ENCODE measurements around the gene SLC35F1.

Gene SLC35F1

GRCh38 chr6:117938311-117938995 lies 31.4 kb downstream of the SLC35F1 start:
- no peak overlapping the region for H3K27ac ChIP-seq (ENCODE audit: low read length)
- TF ChIP-seq, protein P1, sequence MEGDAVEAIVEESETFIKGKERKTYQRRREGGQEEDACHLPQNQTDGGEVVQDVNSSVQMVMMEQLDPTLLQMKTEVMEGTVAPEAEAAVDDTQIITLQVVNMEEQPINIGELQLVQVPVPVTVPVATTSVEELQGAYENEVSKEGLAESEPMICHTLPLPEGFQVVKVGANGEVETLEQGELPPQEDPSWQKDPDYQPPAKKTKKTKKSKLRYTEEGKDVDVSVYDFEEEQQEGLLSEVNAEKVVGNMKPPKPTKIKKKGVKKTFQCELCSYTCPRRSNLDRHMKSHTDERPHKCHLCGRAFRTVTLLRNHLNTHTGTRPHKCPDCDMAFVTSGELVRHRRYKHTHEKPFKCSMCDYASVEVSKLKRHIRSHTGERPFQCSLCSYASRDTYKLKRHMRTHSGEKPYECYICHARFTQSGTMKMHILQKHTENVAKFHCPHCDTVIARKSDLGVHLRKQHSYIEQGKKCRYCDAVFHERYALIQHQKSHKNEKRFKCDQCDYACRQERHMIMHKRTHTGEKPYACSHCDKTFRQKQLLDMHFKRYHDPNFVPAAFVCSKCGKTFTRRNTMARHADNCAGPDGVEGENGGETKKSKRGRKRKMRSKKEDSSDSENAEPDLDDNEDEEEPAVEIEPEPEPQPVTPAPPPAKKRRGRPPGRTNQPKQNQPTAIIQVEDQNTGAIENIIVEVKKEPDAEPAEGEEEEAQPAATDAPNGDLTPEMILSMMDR (IDR thresholded peaks at IDR 0.05; ENCODE audit: low read depth, low read length): no peak
- TF ChIP-seq EZH2phosphoT487 (IDR thresholded peaks at IDR 0.05; ENCODE audit: low read depth): no peak
- no peaks in the 10 kb centered on the region for H3K36me3 ChIP-seq (replicated peaks; ENCODE audit: low read depth, low read length)
- no peak overlapping the region for H3K4me3 ChIP-seq (ENCODE audit: low read length)
- H3K4me1 ChIP-seq (ENCODE audit: low read length): no peaks in the 10 kb centered on the region
- no peaks in the 10 kb centered on the region for H3K9me3 ChIP-seq (ENCODE audit: insufficient read depth, low read length)
- no peaks in the 10 kb centered on the region for H3K79me2 ChIP-seq (ENCODE audit: low read length)
- no peak overlapping the region for H3K4me2 ChIP-seq (ENCODE audit: low read length)
- no peak overlapping the region for H2AFZ ChIP-seq (ENCODE audit: low read depth, low read length)
- no peaks in the 10 kb centered on the region for H4K20me1 ChIP-seq (ENCODE audit: insufficient read depth, low read length)
- no peak overlapping the region for H3K9ac ChIP-seq (ENCODE audit: low read length)
- no peaks in the 10 kb centered on the region for H3K27me3 ChIP-seq (ENCODE audit: low read depth, low read length)

- H3K9me3 ChIP-seq (ENCODE audit: insufficient read depth, low read length): no peaks in the 10 kb centered on the region
- no peak overlapping the region for H3K27ac ChIP-seq (ENCODE audit: low read length)
- no peaks in the 10 kb centered on the region for H3K79me2 ChIP-seq (ENCODE audit: low read length)
- H2AFZ ChIP-seq (ENCODE audit: low read depth, low read length): no peak overlapping the region
- TF ChIP-seq, protein P1 (IDR thresholded peaks at IDR 0.05; ENCODE audit: low read depth, low read length): no peak
- no peak for TF ChIP-seq EZH2phosphoT487 (IDR thresholded peaks at IDR 0.05; ENCODE audit: low read depth)
- H3K4me3 ChIP-seq (ENCODE audit: low read length): no peak overlapping the region
- H4K20me1 ChIP-seq (ENCODE audit: insufficient read depth, low read length): no peaks in the 10 kb centered on the region
- no peaks in the 10 kb centered on the region for H3K4me1 ChIP-seq (ENCODE audit: low read length)
- H3K4me2 ChIP-seq (ENCODE audit: low read length): no peak overlapping the region
- no peak overlapping the region for H3K9ac ChIP-seq (ENCODE audit: low read length)
- H3K27me3 ChIP-seq (ENCODE audit: low read depth, low read length): no peaks in the 10 kb centered on the region
- no peaks in the 10 kb centered on the region for H3K36me3 ChIP-seq (replicated peaks; ENCODE audit: low read depth, low read length)
Observed at GRCh38 chr6:117947234-117947633, 40.2 kb downstream of the SLC35F1 start.

- H3K4me3 ChIP-seq (ENCODE audit: low read length): no peak overlapping the region
- H3K9me3 ChIP-seq (ENCODE audit: insufficient read depth, low read length): no peaks in the 10 kb centered on the region
- TF ChIP-seq EZH2phosphoT487 (IDR thresholded peaks at IDR 0.05; ENCODE audit: low read depth): no peak
- TF ChIP-seq, protein P1 (IDR thresholded peaks at IDR 0.05; ENCODE audit: low read depth, low read length): no peak
- no peaks in the 10 kb centered on the region for H3K36me3 ChIP-seq (replicated peaks; ENCODE audit: low read depth, low read length)
- no peak overlapping the region for H3K9ac ChIP-seq (ENCODE audit: low read length)
- no peaks in the 10 kb centered on the region for H3K79me2 ChIP-seq (ENCODE audit: low read length)
- H3K27ac ChIP-seq (ENCODE audit: low read length): no peak overlapping the region
- no peaks in the 10 kb centered on the region for H4K20me1 ChIP-seq (ENCODE audit: insufficient read depth, low read length)
- no peak overlapping the region for H2AFZ ChIP-seq (ENCODE audit: low read depth, low read length)
- H3K4me1 ChIP-seq (ENCODE audit: low read length): peaks cover 16% of the 10 kb centered on the region
- H3K27me3 ChIP-seq (ENCODE audit: low read depth, low read length): no peaks in the 10 kb centered on the region
- no peak overlapping the region for H3K4me2 ChIP-seq (ENCODE audit: low read length)
Observed at GRCh38 chr6:117951783-117952182, 44.7 kb downstream of the SLC35F1 start.

GRCh38 chr6:117955684-117956256 lies 48.7 kb downstream of the SLC35F1 start:
- Histone ChIP-seq H2AFZ (ENCODE audit: low read depth, low read length) (no peak overlapping the region), H3K4me2 (ENCODE audit: low read length) (peak overlapping the region; percentile 49), H3K9me3 (ENCODE audit: insufficient read depth, low read length) (no peaks in the 10 kb centered on the region), H3K9ac (ENCODE audit: low read length) (no peak overlapping the region), H3K79me2 (ENCODE audit: low read length) (no peaks in the 10 kb centered on the region), H4K20me1 (ENCODE audit: insufficient read depth, low read length) (no peaks in the 10 kb centered on the region), H3K27ac (ENCODE audit: low read length) (no peak overlapping the region), H3K4me3 (ENCODE audit: low read length) (peak overlapping the region; percentile 32; the same call in 1 of the 2 replicates), H3K36me3 (replicated peaks; ENCODE audit: low read depth, low read length) (no peaks in the 10 kb centered on the region), H3K4me1 (ENCODE audit: low read length) (peaks cover 18% of the 10 kb centered on the region), H3K27me3 (ENCODE audit: low read depth, low read length) (no peaks in the 10 kb centered on the region)
- TF ChIP-seq EZH2phosphoT487 (IDR thresholded peaks at IDR 0.05; ENCODE audit: low read depth): no peak
- TF ChIP-seq, protein P1 (IDR thresholded peaks at IDR 0.05; ENCODE audit: low read depth, low read length): no peak
